ENCODE measurements around the gene FUBP3. TPM values are rescaled to one million over a fixed set of nuclear protein-coding genes. Genes with fewer than 3 reads are reported as not detected.
A peak's percentile ranks its signal among the peaks of the same experiment; 100 is the strongest.
"Not testable (repeated sequence)": the region's sequence is repeated elsewhere in the genome, so short reads cannot be mapped to it uniquely, and the experiment has no call there.

FUBP3 gene
- polyA plus RNA-seq, 6 donors from 2014 or later: 22.5 to 37.4 (median 25.7) TPM

GRCh38 chr9:130543368-130543767 is 36.0 kb upstream of the FUBP3 start:
- DNase-seq (no peak), ATAC-seq (ENCODE audit: low read depth in 2 of 2) (no peak)
- Mint-ChIP-seq H3K9me3 (peaks cover 0 to 2% (median 0%) of the 10 kb centered on the region in 7 donors), H3K27ac (no peak overlapping the region), H3K4me3 (no peak overlapping the region), H3K4me1 (no peaks in the 10 kb centered on the region), H3K36me3 (no peaks in the 10 kb centered on the region), H3K27me3 (peaks cover 18 to 54% (median 53%) of the 10 kb centered on the region in 3 donors)

GRCh38 chr9:130543859-130544258 is 35.5 kb upstream of the FUBP3 start:
- Mint-ChIP-seq H3K4me3 (no peak overlapping the region), H3K4me1 (no peaks in the 10 kb centered on the region), H3K9me3 (peaks cover 0 to 3% (median 2%) of the 10 kb centered on the region in 7 donors), H3K27me3 (peaks cover 16 to 49% (median 48%) of the 10 kb centered on the region in 3 donors), H3K36me3 (peaks cover 0 to under 1% of the 10 kb centered on the region in 2 donors), H3K27ac (no peak overlapping the region)
- ATAC-seq (ENCODE audit: low read depth in 2 of 2) (no peak), DNase-seq (no peak)

- Mint-ChIP-seq H3K9me3 (peaks cover 0 to 8% (median 4%) of the 10 kb centered on the region in 7 donors), H3K27me3 (peaks cover 13 to 47% (median 46%) of the 10 kb centered on the region in 3 donors), H3K36me3 (peaks cover 0 to 6% of the 10 kb centered on the region in 2 donors), H3K27ac (no peak overlapping the region), H3K4me1 (no peaks in the 10 kb centered on the region), H3K4me3 (no peak overlapping the region)
- no peak for ATAC-seq (ENCODE audit: low read depth in 2 of 2)
- no peak for DNase-seq
These were observed 35.0 kb upstream of the FUBP3 start for GRCh38 chr9:130544364-130544763.

GRCh38 chr9:130548103-130548502 is 31.3 kb upstream of the FUBP3 start:
- peak overlapping the region in 1 of 8 donors; percentile 9 for H3K4me3 Mint-ChIP-seq

GRCh38 chr9:130549093-130549735 is 30.2 kb upstream of the FUBP3 start:
- DNase-seq: no peak
- Mint-ChIP-seq H3K4me3 (no peak overlapping the region), H3K9me3 (peaks cover 0 to 14% (median 7%) of the 10 kb centered on the region in 7 donors), H3K36me3 (peaks cover 0 to 6% of the 10 kb centered on the region in 2 donors), H3K4me1 (no peaks in the 10 kb centered on the region), H3K27me3 (peaks cover 0 to 22% (median 14%) of the 10 kb centered on the region in 3 donors), H3K27ac (no peak overlapping the region)
- no peak for ATAC-seq (ENCODE audit: low read depth in 2 of 2)

More at GRCh38 chr9:130548103-130548502, 31.3 kb upstream of the FUBP3 start:
- peaks cover 0 to 28% (median 21%) of the 10 kb centered on the region in 3 donors for H3K27me3 Mint-ChIP-seq
- H3K4me1 Mint-ChIP-seq: no peaks in the 10 kb centered on the region
- H3K36me3 Mint-ChIP-seq: peaks cover 0 to 6% of the 10 kb centered on the region in 2 donors
- peaks cover 0 to 14% (median 7%) of the 10 kb centered on the region in 7 donors for H3K9me3 Mint-ChIP-seq
- no peak for ATAC-seq (ENCODE audit: low read depth in 2 of 2)
- no peak for DNase-seq
- no peak overlapping the region for H3K27ac Mint-ChIP-seq

GRCh38 chr9:130554606-130555005 is 24.8 kb upstream of the FUBP3 start:
- H3K4me1 Mint-ChIP-seq: no peaks in the 10 kb centered on the region
- no peak overlapping the region for H3K27ac Mint-ChIP-seq
- no peaks in the 10 kb centered on the region for H3K36me3 Mint-ChIP-seq
- H3K27me3 Mint-ChIP-seq: peaks cover 11 to 35% (median 22%) of the 10 kb centered on the region in 3 donors
- peaks cover 0 to 5% (median 2%) of the 10 kb centered on the region in 7 donors for H3K9me3 Mint-ChIP-seq
- no peak overlapping the region for H3K4me3 Mint-ChIP-seq
- ATAC-seq (ENCODE audit: low read depth in 2 of 2) (no peak), DNase-seq (no peak)

GRCh38 chr9:130555061-130555460 is 24.3 kb upstream of the FUBP3 start:
- DNase-seq (no peak), ATAC-seq (ENCODE audit: low read depth in 2 of 2) (no peak)
- Mint-ChIP-seq H3K9me3 (peaks cover 0 to 3% (median 0%) of the 10 kb centered on the region in 7 donors), H3K4me1 (no peaks in the 10 kb centered on the region), H3K36me3 (no peaks in the 10 kb centered on the region), H3K27me3 (peaks cover 11 to 35% (median 22%) of the 10 kb centered on the region in 3 donors), H3K4me3 (no peak overlapping the region), H3K27ac (no peak overlapping the region)

GRCh38 chr9:130555968-130556367 is 23.4 kb upstream of the FUBP3 start:
- Mint-ChIP-seq H3K36me3 (no peaks in the 10 kb centered on the region), H3K4me3 (no peak overlapping the region), H3K27me3 (peaks cover 11 to 35% (median 22%) of the 10 kb centered on the region in 3 donors), H3K27ac (no peak overlapping the region), H3K9me3 (peaks cover 0 to 3% (median 0%) of the 10 kb centered on the region in 7 donors), H3K4me1 (no peaks in the 10 kb centered on the region)
- DNase-seq (no peak), ATAC-seq (ENCODE audit: low read depth in 2 of 2) (no peak)

- Mint-ChIP-seq H3K27ac (no peak overlapping the region), H3K4me3 (no peak overlapping the region), H3K4me1 (no peaks in the 10 kb centered on the region)
These were observed 22.8 kb upstream of the FUBP3 start for GRCh38 chr9:130556396-130557076.

GRCh38 chr9:130557077-130557468 is 22.3 kb upstream of the FUBP3 start:
- Mint-ChIP-seq H3K27me3 (peaks cover 11 to 26% (median 20%) of the 10 kb centered on the region in 3 donors), H3K4me1 (no peaks in the 10 kb centered on the region), H3K9me3 (peaks cover 0 to 3% (median 0%) of the 10 kb centered on the region in 7 donors), H3K27ac (no peak overlapping the region), H3K36me3 (no peaks in the 10 kb centered on the region), H3K4me3 (no peak overlapping the region)
- DNase-seq: no peak
- no peak for ATAC-seq (ENCODE audit: low read depth in 2 of 2)

More at GRCh38 chr9:130556396-130557076, 22.8 kb upstream of the FUBP3 start:
- Mint-ChIP-seq H3K36me3 (no peaks in the 10 kb centered on the region), H3K9me3 (peaks cover 0 to 3% (median 0%) of the 10 kb centered on the region in 7 donors), H3K27me3 (peaks cover 11 to 30% (median 22%) of the 10 kb centered on the region in 3 donors)
- DNase-seq (no peak), ATAC-seq (ENCODE audit: low read depth in 2 of 2) (no peak)

GRCh38 chr9:130561056-130561455 is 18.3 kb upstream of the FUBP3 start:
- Mint-ChIP-seq H3K36me3 (no peaks in the 10 kb centered on the region), H3K27me3 (peaks cover 11 to 36% (median 35%) of the 10 kb centered on the region in 3 donors), H3K27ac (no peak overlapping the region), H3K4me1 (no peaks in the 10 kb centered on the region), H3K4me3 (no peak overlapping the region), H3K9me3 (peaks cover 0 to 1% (median 0%) of the 10 kb centered on the region in 7 donors)
- DNase-seq (no peak), ATAC-seq (ENCODE audit: low read depth in 2 of 2) (no peak)

GRCh38 chr9:130562525-130562924 is 16.9 kb upstream of the FUBP3 start:
- not testable (repeated sequence) for ATAC-seq (ENCODE audit: low read depth in 2 of 2); H3K4me3 Mint-ChIP-seq; DNase-seq; H3K27ac Mint-ChIP-seq; H3K4me1 Mint-ChIP-seq; H3K9me3 Mint-ChIP-seq; H3K36me3 Mint-ChIP-seq
- H3K27me3 Mint-ChIP-seq: peaks cover 11 to 37% (median 33%) of the 10 kb centered on the region in 3 donors

GRCh38 chr9:130563797-130564196 is 15.6 kb upstream of the FUBP3 start:
- no peaks in the 10 kb centered on the region for H3K36me3 Mint-ChIP-seq
- no peak for ATAC-seq (ENCODE audit: low read depth in 2 of 2)
- H3K9me3 Mint-ChIP-seq: peaks cover 0 to 1% (median 0%) of the 10 kb centered on the region in 7 donors
- H3K27ac Mint-ChIP-seq: peak overlapping the region in 1 of 6 donors; percentile 7
- no peaks in the 10 kb centered on the region for H3K4me1 Mint-ChIP-seq
- peak overlapping the region in 1 of 8 donors; percentile 42 for H3K4me3 Mint-ChIP-seq
- DNase-seq: no peak
- peaks cover 11 to 48% (median 42%) of the 10 kb centered on the region in 3 donors for H3K27me3 Mint-ChIP-seq

- H3K4me1 Mint-ChIP-seq: no peaks in the 10 kb centered on the region
- H3K4me3 Mint-ChIP-seq: no peak overlapping the region
- no peak for DNase-seq
- H3K27ac Mint-ChIP-seq: no peak overlapping the region
- H3K36me3 Mint-ChIP-seq: no peaks in the 10 kb centered on the region
- H3K27me3 Mint-ChIP-seq: peaks cover 11 to 57% (median 42%) of the 10 kb centered on the region in 3 donors
- H3K9me3 Mint-ChIP-seq: peaks cover 0 to 1% (median 0%) of the 10 kb centered on the region in 7 donors
- ATAC-seq (ENCODE audit: low read depth in 2 of 2): no peak
These were observed 13.6 kb upstream of the FUBP3 start for GRCh38 chr9:130565792-130566191.
